Coronary artery (tissue), 2 donors: ENCODE data around the gene GALT.

Experiments
- DNase-seq: peaks from one replicate; pipeline ENCODE4 v3.0.0-alpha.2; 2017; ENCODE audit warnings: low spot score
- H3K27ac ChIP-seq, 2 donors: fragments of 200-600 bp; sonication (generic); one replicate each; pipeline ENCODE4 v1.5.1; 2016 to 2019
- H3K4me3 ChIP-seq: fragments of 200-600 bp; sonication (generic); 2 replicates; pipeline ENCODE4 v1.5.1; 2016; ENCODE audit warnings: mild to moderate bottlenecking, moderate library complexity
- TF ChIP-seq, protein P1 (sequence below): fragments of 200-600 bp; sonication (generic); IDR thresholded peaks from one replicate; pipeline ENCODE4 v1.5.1; 2019; ENCODE audit warnings: antibody characterized with exemption

GALT gene

DNA sequence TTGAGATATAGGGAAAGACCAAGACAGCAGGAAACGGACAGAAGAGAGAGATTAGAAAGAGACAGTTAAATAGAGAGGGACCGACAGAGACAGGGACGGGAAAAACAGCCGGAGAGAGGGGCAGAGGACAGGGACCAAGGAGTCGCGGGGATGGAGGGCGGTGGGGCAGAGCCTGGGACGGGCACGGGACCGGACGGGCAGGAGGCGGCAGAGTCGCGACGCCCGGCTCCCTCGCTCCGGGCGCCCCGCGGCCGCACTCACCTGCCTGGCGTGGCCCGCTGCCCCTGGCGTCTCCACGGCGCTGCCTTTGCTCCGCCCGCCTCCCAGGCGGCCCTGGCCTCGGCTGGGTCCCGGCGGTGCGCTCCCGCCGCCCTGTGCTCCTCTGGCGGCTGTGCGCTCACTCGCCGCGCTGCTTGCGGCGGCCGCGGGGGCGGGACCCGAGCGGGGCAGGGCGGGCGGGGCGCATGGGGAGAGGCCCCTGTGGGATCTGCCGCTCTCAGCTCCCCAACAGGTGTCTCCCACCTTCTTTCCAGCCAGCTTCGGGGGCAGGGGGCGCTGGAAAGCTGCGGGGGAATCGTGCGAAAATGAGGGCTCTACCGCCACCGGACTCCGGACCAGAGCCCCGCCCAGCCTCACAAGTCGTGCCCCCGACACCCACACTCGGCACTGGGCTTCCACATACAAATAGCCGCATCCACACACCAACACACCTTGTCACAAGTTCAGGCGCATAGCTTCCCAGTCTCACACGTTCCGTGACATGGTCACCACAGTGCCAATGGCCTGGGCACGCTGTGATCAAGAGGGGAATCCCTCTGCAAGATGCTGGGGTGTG lies 17.6 kb upstream of the GALT start, which contains the start of gene ARID3C:
ARID3C (minus strand) TSS at position 411 of the 835 bp plus-strand sequence. CDS start 1,052 bp downstream, outside the sequence.
- TF ChIP-seq, protein P1, sequence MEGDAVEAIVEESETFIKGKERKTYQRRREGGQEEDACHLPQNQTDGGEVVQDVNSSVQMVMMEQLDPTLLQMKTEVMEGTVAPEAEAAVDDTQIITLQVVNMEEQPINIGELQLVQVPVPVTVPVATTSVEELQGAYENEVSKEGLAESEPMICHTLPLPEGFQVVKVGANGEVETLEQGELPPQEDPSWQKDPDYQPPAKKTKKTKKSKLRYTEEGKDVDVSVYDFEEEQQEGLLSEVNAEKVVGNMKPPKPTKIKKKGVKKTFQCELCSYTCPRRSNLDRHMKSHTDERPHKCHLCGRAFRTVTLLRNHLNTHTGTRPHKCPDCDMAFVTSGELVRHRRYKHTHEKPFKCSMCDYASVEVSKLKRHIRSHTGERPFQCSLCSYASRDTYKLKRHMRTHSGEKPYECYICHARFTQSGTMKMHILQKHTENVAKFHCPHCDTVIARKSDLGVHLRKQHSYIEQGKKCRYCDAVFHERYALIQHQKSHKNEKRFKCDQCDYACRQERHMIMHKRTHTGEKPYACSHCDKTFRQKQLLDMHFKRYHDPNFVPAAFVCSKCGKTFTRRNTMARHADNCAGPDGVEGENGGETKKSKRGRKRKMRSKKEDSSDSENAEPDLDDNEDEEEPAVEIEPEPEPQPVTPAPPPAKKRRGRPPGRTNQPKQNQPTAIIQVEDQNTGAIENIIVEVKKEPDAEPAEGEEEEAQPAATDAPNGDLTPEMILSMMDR: no peak
- no peak for DNase-seq
- H3K4me3 ChIP-seq: peak within 1 kb of the TSS; percentile 75
- H3K27ac ChIP-seq: no peak within 1 kb of the TSS

DNA sequence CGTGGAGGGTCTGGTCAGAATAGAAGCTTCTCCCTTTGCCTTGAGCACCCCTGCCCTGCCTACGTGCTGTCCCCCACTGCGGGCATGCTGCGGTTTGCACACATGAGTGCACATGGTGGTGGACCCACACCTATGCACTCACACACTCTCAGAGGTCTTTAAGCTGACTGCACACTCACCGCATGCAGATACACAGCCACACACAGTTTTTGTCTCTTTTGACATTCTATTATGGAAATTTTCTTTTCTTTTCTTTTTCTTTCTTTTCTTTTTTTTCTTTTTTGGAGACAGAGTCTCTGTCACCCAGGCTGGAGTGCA lies 17.0 kb upstream of the GALT start:
- Histone ChIP-seq H3K4me3 (peak overlapping the region; percentile 75), H3K27ac (no peak overlapping the region)
- no peak for DNase-seq
- TF ChIP-seq, protein P1: no peak

DNA sequence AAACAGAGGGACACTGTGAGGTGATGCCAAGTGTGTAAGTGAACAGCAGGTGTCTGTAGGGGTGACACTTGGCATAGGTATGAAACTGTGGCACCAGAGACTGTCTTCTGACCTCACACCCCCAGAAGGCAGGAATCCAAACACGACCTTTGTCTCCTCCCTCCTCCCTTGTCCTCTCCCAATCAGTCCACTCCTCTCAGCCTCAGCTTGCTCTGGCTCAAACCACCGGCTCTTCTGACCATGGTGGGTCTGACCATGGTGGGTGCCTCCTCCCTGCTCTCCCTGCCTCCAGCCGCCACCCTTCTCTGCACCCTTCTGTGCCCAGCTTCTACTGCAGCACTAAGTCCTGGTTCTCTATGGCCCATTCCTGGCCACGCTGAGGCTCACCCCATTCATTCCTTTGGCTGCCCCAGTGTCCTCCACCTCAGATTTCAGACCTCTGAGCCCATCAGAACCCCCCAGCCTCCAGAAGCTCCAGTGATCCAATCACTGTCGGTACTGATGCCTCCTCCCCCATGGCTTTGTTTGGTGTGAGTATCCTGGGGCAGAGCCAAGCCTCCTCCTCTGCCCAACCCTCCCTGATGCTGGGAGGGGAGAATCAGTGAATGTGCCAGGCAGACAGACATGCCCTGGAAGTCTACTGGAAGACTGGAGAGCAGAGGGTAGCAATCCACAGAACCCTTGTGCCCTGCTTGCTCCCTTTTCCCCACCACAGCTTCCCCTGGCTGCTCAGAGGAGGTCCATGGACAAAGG lies 15.9 kb upstream of the GALT start:
- Histone ChIP-seq H3K4me3 (no peak overlapping the region), H3K27ac (no peak overlapping the region)
- TF ChIP-seq, protein P1: no peak
- DNase-seq: no peak

DNA sequence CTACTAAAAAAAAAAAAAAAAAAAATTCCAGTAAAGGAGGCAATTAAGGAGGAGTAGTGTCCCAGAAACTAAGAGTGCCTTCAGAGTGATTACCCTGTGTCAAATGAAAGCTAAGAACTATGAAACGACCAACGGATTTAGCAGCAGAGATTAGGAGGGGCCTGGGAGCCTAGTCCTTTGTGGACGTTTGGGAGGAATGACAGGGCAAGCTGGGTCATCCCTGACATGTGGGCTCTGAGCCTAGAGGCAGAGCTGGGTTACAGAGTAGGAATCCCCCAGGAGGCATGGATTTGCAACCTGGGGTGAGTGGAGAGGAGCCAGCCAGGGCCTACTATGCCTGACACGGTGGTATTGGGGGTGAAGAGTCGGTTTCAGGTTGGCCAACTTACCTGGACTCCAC lies 13.3 kb upstream of the GALT start:
- Histone ChIP-seq H3K27ac (no peak overlapping the region), H3K4me3 (no peak overlapping the region)
- DNase-seq: no peak
- TF ChIP-seq, protein P1: no peak

DNA sequence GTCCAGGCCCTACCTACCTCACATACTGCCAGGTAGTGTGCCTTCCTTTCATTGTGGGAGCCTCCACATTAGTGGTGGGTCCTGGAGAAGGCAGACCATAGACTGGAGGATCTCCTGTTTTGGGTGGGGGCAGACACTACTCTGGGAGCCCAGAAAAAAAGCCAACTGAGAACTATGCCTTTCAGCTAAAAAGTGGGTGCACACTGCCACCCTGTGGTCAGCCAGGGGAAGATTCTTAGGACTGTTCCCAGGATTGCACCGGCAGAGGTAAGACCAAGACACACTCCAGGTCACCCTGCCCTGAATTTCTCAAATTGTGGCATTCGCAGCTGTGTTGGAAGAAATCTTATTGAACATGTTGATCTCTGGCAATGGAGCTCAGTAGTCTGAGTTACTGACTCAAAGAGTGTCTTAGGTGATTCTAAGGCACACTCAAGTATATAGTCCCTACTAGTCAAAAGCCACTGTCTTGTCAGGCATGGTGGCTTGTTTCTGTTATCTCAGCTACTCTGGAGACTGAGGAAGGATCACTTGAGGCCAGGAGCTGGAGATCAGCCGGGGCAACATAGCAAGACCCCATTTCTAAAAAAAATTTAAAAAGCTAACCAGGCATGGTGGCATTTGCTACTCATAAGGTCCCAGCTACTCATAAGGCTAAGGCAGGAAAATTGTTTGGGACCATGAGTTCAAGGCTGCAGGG lies 12.5 kb upstream of the GALT start:
- DNase-seq: no peak
- Histone ChIP-seq H3K4me3 (no peak overlapping the region), H3K27ac (no peak overlapping the region)
- TF ChIP-seq, protein P1: peak; percentile 73

DNA sequence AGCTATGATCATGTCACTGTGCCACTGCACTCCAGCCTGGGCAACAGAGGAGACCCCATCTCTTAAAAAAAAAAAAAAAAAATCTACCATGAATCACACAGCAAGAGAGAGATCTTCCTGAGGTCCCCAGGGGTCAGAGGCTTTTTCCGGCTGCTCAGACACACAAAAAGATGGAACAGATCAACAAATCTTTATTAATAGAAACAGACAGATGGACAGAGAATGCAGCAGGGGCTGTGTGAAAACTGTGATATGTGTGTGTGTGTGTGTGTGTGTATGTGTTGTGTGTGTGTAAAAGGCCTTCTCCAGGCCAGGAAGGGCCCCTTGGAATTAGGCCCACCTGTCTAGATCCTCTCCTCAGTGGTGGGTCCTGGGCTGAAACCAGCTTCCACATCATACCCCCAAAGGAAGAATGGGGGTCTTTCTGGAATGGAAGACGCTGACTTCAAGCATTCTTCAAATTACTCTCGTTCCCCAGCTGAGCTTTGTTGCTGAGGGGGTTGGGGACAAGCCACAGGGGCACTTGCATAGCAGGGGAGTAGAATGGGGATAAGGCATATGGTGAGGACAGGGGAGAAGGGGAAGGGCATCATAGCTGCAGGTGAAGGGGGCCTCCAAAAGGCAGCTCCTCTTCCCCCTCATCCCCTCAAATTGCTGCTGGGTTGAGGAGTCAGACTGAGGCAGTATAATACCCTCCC lies 11.8 kb upstream of the GALT start:
- H3K27ac ChIP-seq: no peak overlapping the region
- DNase-seq: no peak
- TF ChIP-seq, protein P1: no peak
- no peak overlapping the region for H3K4me3 ChIP-seq
